Left kidney (tissue), 2 donors: Measurements from ENCODE around the gene DMRT3. TPM values are rescaled to one million over a fixed set of nuclear protein-coding genes. Genes with fewer than 3 reads are reported as not detected.

Experiments
- DNase-seq: peaks from one replicate; pipeline ENCODE4 v3.0.0-alpha.2; 2013
- polyA plus RNA-seq: library from polyadenylated mRNA; unstranded; fragments of 120-200 nt; gene quantifications from one replicate; pipeline ENCODE4 v1.2.1, GENCODE V29; 2013; ENCODE audit not compliant: insufficient read length

DMRT3 gene
- polyA plus RNA-seq, 1 donor: 1.5 TPM

DNA sequence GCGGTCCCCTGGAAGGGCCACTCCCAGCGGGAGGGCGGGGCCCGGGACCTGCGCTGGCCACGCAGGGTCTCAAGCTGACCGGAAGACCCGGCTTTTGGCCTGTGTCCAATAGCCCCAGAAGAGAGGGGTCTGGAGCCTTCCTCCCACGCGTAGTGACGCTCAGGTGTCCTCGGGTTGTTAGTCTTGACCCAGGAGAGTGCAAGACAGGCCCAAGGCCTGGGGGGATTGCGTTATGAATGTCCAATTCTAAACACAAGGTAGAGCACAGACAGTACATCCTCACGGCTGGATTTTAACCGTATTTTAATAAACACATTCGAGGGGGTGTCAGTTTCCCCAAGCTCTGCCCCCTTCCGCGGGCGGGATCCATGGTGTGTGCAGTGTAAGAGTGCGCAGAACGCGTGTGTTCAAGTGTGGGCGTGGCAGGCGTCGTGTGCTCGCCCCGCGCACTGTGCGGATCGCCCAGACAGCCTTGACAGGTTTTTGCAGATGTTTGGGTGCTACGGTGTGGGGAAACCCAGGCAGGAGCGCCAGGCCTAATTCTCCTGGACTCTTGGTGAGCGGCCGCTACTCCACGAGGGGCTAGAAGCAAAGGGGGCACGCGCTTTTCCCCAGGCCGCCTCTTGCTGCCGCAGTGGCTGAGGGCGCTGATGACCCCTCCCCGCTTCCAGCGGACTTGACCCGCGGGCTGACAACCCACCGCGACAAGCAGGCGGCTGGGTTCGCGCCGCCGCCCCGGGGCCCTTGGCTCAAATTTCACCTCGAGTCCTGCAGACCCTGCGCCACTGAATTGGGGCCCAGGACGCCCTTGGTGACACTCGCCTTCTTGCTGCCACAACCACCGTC, 6.1 kb upstream of the DMRT3 start:
- no peak for DNase-seq

GRCh38 chr9:971901-972500, 4.5 kb upstream of the DMRT3 start:
- DNase-seq: no peak

DNA sequence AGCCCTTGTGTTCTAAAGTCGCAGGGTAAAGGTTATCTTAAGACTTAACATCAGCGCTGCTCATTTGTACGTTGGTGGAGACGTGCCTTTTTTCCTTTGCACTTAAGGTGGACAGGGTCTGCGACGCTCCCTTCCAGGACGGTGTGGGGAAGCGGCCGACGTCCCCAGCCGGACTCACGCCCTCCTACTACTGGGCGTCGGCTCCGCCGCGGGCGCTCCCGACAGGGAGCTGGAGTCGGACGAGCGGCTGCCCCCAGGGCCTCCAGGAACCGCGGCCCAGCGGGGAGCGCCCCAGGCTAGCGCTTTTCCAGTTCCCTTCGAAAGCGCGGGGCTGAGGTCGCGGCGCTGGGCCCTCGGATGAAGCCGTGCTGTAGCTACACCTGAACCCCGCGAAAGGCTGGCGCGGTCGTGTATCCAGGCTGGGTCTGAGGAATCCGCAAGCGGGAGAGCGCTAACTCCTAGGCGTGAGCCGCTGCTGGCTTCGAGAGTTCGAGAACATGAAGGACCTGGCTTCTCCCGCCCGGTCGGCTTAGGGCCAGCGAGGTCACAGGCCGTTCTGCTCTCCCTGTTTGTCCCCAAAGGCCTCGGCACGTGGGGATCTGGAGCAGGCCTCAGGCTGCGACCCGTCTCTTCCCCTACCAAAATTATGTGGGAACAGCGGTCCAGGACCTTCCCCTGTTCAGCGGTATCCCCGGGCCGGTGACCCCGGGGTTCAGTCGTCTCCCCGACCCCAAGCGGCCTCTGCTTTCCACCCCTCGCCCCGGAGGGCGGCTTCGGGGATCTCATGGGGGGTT, 3.8 kb upstream of the DMRT3 start:
- DNase-seq: no peak

- DNase-seq: no peak
Measured at GRCh38 chr9:973295-973834, 3.1 kb upstream of the DMRT3 start.

- DNase-seq: no peak
Measured at GRCh38 chr9:974031-974995, 2.1 kb upstream of the DMRT3 start.

DNA sequence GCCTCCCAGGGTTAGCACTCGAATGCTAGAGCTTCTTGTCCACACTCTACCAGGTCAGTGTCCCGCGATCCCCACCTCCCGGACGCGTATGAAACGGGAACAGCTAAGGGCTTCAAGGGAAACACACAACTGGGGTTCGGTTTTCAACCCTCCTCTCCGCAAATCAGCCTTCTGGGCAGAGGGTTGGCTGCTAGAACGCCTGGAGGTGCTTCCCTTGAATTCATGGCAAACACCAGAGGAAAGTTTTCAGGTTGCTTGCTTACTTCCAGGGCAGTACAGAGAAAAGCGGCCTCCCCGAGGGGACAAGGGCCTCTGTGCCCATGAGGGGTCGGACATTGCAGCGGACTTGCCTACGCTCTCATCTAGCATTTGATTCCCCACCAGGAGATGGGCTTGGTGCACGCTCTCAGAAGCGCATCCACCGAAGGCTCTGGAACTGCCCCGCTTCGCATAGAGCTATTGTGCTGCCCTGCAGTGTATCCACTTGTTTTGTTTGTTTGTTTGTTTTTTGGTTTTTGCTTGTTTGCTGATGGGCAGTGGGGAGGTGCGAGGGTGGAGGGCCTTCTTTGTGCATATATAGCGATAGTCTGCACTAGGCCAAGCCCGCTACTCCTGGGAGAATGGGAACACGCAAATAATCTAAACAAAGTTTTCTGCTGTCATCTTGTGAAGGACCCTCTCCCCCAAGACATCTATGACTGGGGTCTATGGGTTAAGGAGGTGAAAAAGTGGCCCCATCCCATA, 1.3 kb upstream of the DMRT3 start:
- no peak for DNase-seq

GRCh38 chr9:975740-976257, 656 bp upstream of the DMRT3 start:
- no peak for DNase-seq

- DNase-seq: no peak
Measured at GRCh38 chr9:976943-977837, 735 bp downstream of the DMRT3 start.

DNA sequence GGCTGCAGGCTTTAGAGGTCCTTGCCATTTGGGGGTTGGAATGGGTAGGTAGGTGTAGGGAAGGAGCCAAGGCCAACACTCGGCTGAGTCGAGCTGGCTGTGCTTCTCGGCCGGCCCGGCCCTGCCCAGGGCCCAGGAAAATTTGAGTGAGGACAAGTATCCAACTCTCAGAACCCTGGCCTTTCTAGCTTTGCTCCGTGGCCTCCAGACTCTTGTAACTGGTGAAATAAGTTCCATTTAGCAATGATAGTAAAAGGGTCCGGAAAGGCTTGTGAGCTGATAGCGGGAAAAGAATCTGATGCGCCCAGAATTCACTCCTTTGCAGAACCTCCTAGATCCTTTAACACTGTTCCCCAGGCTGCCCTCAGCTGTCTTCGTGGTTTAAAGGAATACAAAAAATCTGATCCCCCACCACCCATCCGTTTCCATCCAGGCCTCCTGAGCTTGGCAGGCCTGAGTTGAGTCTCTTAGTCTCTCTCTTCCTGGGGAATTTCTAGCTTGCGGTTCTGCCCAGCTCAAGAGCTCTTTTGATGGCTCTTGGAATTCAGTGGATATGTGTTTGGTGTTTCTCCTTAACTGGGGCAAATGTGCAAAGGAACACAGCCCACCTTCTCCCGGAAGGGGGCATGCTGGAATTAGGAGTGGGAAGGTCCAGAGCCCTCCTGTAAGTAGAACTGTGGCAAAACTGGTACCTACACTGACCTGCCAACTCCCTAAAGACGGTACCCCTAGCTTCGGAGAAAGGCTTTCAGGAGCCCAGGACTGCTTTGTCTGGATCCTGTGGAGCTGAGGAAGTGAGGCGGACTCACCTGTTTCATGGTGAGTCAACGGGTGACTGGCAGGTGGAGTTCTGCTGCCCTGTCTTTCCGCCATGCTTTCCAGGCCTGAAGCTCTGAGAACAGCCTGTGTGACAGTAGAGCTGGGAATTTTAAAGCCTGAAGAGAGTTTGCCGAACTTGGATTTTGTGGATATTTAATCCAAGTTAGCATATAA, 1.7 kb downstream of the DMRT3 start:
- no peak for DNase-seq

DNA sequence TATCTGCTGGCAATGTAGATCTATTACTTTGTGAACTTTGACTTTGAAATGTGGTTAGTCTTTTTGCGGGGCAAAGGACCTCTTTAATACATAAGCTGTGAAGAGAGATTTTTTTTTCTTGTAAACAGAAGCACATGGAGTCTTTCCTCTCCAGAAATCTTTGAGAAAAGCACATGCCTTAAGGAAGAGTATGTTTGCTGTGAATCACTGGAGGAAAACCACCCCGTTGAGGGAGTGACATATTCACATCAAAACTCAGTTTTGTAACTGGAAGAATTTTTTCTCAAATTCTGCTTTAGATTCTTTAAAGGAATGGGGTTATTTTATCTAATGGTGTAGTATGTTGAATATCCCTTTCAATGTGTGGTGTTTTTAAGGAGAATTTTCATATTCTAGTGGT, 3.5 kb downstream of the DMRT3 start:
- DNase-seq: no peak

- DNase-seq: no peak
Measured at GRCh38 chr9:980640-981039, 4.2 kb downstream of the DMRT3 start.

DNA sequence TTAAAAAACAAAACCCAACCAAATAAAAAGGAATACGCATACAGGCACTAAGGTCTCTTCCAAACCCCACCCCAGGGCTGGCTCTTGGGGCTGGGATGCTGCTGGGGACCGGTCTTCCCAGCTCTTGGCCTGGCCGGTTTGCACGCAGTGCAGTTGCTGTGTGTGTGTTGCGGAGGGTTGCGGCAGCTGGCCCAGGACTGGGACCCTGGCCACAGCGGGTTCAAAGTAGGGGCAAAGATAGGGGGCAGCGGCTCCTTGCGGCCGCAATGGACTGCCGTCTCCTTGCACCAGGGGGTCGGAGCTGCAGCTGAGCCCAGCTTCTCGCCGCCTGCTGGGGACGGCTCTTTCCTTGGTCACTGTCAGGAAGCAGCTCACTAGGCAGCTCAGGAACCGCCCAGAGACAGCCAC, 5.0 kb downstream of the DMRT3 start:
- no peak for DNase-seq

- no peak for DNase-seq
Measured at GRCh38 chr9:982394-983230, 6.2 kb downstream of the DMRT3 start.

GRCh38 chr9:994005-994404, 17.6 kb downstream of the DMRT3 start:
- no peak for DNase-seq

DNA sequence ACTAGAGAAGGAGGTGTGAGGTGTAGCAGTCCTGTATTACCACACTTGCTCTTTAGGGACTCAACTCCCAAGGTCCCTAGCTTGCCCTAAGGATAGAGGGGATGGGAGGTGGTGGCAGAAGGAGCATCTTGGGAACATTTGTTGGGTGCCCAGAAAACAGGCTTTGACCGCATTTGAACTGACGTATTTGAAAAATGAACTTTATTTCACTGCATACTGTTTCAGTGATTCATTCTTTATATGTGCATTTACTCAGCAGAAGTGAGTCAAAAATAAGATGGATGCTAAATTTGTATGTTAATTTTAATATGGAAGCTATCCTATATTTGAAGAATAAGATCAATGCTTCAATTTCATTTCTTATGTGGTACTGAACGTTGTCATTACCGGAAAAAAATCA, 18.7 kb downstream of the DMRT3 start:
- DNase-seq: no peak

DNA sequence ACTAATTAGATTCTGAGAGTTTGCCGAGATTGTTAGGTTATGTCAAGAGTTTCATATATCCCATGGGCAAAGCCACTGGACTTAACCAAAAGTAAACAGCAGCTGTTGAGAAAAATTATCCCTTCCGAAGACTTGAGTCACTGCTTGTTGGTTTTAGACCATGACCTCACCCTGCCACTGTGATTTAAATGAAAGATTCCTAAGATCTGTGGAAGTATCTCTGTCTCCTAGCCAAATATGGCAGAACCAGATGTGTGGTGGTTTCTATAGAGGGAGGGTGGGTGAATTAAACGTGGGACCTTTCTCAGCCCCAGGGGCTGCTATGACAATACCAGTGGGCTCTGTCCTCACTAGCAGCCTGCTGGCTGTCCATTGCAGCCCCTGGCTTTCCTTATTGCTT, 19.3 kb downstream of the DMRT3 start:
- DNase-seq: no peak
